Upper lobe of left lung (tissue), 4 donors: ENCODE data around the gene PLS1.
"Not testable (repeated sequence)": the region's sequence is repeated elsewhere in the genome, so short reads cannot be mapped to it uniquely, and the experiment has no call there.

Experiments used
- CTCF ChIP-seq, 6 experiments: fragments of 450-650 bp in 4 of 6; fragments of 200-600 bp in 2 of 6; sonication (generic) in 2 of 6; IDR thresholded peaks; one replicate each; pipeline ENCODE4 v1.5.1; 2016 to 2019; ENCODE audit warnings: antibody characterized with exemption in 6 of 6
- POLR2AphosphoS5 ChIP-seq, 2 donors: sonication (generic); formaldehyde crosslinking; IDR thresholded peaks; one replicate each; pipeline ENCODE4 v1.5.1; 2017; ENCODE audit warnings: antibody characterized with exemption in 2 of 2

DNA sequence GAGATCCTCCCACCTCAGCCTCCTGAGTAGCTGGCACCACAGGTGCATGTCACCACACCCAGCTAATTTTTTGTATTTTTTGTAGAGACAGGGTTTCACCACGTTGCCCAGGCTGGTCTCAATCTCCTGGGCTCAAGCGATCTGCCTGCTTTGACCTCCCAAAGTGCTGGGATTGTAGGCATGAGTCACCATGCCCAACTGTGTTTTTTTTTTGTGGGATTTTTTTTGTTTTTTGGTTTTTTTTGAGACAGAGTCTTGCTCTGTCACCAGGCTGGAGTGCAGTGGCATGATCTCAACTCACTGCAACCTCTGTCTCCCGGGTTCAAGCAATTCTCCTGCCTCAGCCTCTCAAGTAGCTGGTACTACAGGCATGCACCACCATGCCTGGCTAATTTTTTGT is 26.8 kb upstream of the PLS1 start:
- TF ChIP-seq CTCF, POLR2AphosphoS5 (IDR thresholded peaks at IDR 0.05): not testable (repeated sequence)
